Breast epithelium (tissue), 4 donors: ENCODE measurements around the gene DSCAML1. TPM values are rescaled to one million over a fixed set of nuclear protein-coding genes. Genes with fewer than 3 reads are reported as not detected.

Source experiments
- DNase-seq, 2 donors: peaks; one replicate each; pipeline ENCODE4 v3.0.0-alpha.2; 2019; ENCODE audit warnings: low spot score in 2 of 2
- H3K27ac ChIP-seq, 2 donors: fragments of 200-600 bp; sonication (generic) in 1 of 2; one replicate each; pipeline ENCODE4 v1.5.1; 2016 to 2019; ENCODE audit warnings: mild to moderate bottlenecking in 1 of 2
- H3K27me3 ChIP-seq, 2 donors: fragments of 200-600 bp; sonication (generic) in 1 of 2; one replicate each; pipeline versions ENCODE4 v1.5.1 to v1.6.0; 2017 to 2019; ENCODE audit warnings: control low read depth in 1 of 2, mild to moderate bottlenecking in 1 of 2
- H3K36me3 ChIP-seq: fragments of 200-600 bp; one replicate; pipeline ENCODE4 v1.5.1; 2019
- H3K4me1 ChIP-seq, 2 donors: fragments of 200-600 bp; sonication (generic); one replicate each; pipeline ENCODE4 v1.5.1; 2016 to 2019; ENCODE audit warnings: control low read depth in 1 of 2
- H3K4me3 ChIP-seq, 3 donors: fragments of 200-600 bp; sonication (generic); 1 replicate in 2 of 3; 2 replicates in 1 of 3; pipeline ENCODE4 v1.5.1; 2016 to 2019; ENCODE audit warnings: mild to moderate bottlenecking in 3 of 3, moderate library complexity in 2 of 3
- H3K9me3 ChIP-seq, 2 donors: fragments of 200-600 bp; sonication (generic) in 1 of 2; one replicate each; pipeline ENCODE4 v1.5.1; 2016 to 2019; ENCODE audit warnings: control low read depth in 1 of 2
- POLR2A ChIP-seq: fragments of 450-650 bp; IDR thresholded peaks from one replicate; pipeline ENCODE4 v1.6.1; 2016; ENCODE audit warnings: antibody characterized with exemption, mild to moderate bottlenecking, moderate library complexity
- POLR2AphosphoS5 ChIP-seq, 3 donors: sonication (generic); formaldehyde crosslinking; IDR thresholded peaks; one replicate each; pipeline ENCODE4 v1.6.1; 2017; ENCODE audit warnings: antibody characterized with exemption in 3 of 3
- intact Hi-C: fragments of 100-400 bp; cut with DNase I; formaldehyde crosslinking; loops from one replicate; pipeline ENCODE4 v1.15.1; 2023; ENCODE audit warnings: low total_unique reads
- total RNA-seq, 3 donors: library from RNA; depleted of rRNA; stranded (reverse); fragments of >200 nt; gene quantifications; one replicate each; pipeline ENCODE4 v1.1.0, GENCODE V29; 2016
- TF ChIP-seq, protein P1 (sequence below), 3 donors: fragments of 450-650 bp; IDR thresholded peaks; one replicate each; pipeline ENCODE4 v1.5.1; 2016 to 2017; ENCODE audit warnings: antibody characterized with exemption in 3 of 3, mild to moderate bottlenecking in 3 of 3, moderate library complexity in 3 of 3

Gene DSCAML1
- total RNA-seq, 3 donors from 2014 or later: 0.33 to 1.8 (median 0.64) TPM

DNA sequence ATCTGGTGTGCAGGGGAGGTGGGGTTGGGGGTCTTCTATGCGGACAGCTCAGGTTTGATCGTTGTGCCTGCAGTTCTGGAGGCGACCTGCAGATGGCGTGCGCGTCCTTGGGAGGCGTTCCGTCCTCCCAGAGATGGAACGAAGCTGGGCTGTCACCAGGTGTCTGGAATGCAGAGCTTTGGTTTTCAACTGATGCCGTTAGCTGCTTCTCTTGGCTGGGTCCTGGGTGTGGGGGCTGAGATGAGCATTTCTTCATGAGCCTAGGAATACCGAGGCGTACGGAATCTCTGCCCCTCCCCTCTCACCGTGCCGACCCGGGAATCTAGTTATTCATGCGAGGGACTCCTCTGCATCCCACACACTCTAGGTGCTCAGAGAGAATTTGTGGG lies 370.7 kb downstream of the DSCAML1 start:
- Histone ChIP-seq H3K27ac (no peak overlapping the region), H3K9me3 (no peaks in the 10 kb centered on the region), H3K36me3 (no peaks in the 10 kb centered on the region), H3K4me1 (no peaks in the 10 kb centered on the region), H3K27me3 (no peaks in the 10 kb centered on the region), H3K4me3 (no peak overlapping the region)
- intact Hi-C loops: loop anchor here (10.0 kb wide), 1 partner anchor 379 kb away; no protein-coding TSS in a partner anchor
- DNase-seq: peak; percentile 35 to 74
- TF ChIP-seq, protein P1, sequence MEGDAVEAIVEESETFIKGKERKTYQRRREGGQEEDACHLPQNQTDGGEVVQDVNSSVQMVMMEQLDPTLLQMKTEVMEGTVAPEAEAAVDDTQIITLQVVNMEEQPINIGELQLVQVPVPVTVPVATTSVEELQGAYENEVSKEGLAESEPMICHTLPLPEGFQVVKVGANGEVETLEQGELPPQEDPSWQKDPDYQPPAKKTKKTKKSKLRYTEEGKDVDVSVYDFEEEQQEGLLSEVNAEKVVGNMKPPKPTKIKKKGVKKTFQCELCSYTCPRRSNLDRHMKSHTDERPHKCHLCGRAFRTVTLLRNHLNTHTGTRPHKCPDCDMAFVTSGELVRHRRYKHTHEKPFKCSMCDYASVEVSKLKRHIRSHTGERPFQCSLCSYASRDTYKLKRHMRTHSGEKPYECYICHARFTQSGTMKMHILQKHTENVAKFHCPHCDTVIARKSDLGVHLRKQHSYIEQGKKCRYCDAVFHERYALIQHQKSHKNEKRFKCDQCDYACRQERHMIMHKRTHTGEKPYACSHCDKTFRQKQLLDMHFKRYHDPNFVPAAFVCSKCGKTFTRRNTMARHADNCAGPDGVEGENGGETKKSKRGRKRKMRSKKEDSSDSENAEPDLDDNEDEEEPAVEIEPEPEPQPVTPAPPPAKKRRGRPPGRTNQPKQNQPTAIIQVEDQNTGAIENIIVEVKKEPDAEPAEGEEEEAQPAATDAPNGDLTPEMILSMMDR (IDR thresholded peaks at IDR 0.05): peak; percentile 89 to 93 (median 91)
- no peak for TF ChIP-seq POLR2AphosphoS5 (IDR thresholded peaks at IDR 0.05)
- TF ChIP-seq POLR2A: no peak

DNA sequence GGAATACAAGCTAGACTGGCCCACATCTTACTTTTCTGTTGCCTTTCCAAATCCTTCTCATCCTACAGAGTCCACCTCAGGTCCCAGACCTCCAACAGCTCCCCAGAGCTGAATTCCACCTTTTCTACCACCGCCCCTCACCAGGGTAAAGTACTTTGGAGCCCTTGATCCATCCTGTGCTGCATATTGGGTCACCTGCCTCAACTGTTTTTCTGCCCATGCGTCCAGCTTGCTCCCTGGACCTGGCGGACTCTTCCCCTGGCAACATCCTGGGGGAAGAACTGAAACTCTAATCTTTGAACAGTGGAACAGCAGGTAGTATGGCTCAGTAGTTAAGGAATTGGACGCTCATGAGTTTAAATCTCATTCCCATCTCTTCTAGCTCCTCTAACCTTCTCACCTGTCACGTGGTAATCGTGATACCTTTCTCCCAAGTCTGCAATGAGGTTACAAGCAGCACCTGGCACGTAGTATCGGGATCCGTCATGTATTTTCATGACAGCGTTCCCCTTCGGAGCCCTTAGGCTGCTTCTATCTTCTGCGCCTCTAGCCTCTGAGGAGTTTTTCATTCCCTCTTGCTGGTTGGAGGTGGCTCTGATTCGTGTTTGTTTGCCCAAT lies 371.2 kb downstream of the DSCAML1 start:
- intact Hi-C loops: loop anchor here (10.0 kb wide), 1 partner anchor 379 kb away; no protein-coding TSS in a partner anchor
- Histone ChIP-seq H3K9me3 (no peaks in the 10 kb centered on the region), H3K4me3 (no peak overlapping the region), H3K4me1 (no peaks in the 10 kb centered on the region), H3K27me3 (no peaks in the 10 kb centered on the region), H3K36me3 (no peaks in the 10 kb centered on the region), H3K27ac (no peak overlapping the region)
- TF ChIP-seq POLR2AphosphoS5 (IDR thresholded peaks at IDR 0.05) (no peak), POLR2A (no peak)
- TF ChIP-seq, protein P1 (IDR thresholded peaks at IDR 0.05): no peak
- DNase-seq: no peak

DNA sequence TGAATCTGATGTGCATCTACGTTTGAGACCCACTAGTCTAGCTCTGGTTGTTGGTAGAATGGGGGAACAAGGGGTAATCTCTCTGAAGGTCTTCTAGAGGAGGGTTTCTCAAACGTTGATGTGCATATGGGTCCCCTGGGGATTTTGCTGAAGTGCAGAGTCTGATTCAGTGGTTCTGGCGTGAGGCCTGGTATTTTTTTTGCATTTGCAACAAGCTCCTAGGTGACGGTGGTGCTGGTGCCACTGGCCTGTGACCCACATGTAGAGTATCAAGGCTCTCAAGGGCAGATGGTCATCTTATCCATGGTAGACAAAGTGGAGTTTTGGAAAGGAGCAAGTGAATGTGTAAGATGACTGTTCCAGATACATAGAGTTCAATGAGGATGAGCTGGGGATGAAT lies 372.2 kb downstream of the DSCAML1 start:
- intact Hi-C loops: loop anchor here (10.0 kb wide), 1 partner anchor 380 kb away; no protein-coding TSS in a partner anchor
- no peak overlapping the region for H3K27ac ChIP-seq
- H3K4me3 ChIP-seq: no peak overlapping the region
- no peaks in the 10 kb centered on the region for H3K9me3 ChIP-seq
- H3K27me3 ChIP-seq: no peaks in the 10 kb centered on the region
- no peaks in the 10 kb centered on the region for H3K36me3 ChIP-seq
- DNase-seq: no peak
- TF ChIP-seq POLR2AphosphoS5 (IDR thresholded peaks at IDR 0.05) (no peak), POLR2A (no peak)
- TF ChIP-seq, protein P1 (IDR thresholded peaks at IDR 0.05): no peak
- no peaks in the 10 kb centered on the region for H3K4me1 ChIP-seq

DNA sequence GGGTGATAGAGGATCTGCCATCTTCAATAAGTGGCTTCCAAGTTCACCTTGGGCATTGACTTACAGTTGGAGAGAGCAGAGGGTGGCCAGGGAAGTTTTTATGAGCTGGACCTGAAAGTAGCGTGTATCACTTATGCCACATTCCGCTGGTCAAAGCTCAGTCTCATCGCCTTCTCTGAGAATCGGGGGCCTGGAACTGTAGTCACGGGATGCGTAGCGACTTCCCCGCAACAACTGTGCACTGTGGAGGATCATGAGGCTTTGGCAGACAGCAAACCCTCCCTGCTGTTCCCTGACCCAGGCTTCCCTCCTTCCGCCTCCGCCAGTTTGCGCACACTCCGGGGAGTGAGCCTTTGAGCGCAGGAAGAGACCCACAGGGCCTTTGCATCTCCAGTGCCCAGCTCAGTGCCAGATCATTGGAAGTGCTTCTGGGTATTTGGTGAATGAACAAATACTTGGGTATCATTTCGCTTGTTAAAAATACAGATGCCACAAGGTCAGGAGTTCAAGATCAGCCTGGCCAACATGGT lies 373.9 kb downstream of the DSCAML1 start:
- TF ChIP-seq, protein P1 (IDR thresholded peaks at IDR 0.05): no peak
- TF ChIP-seq POLR2AphosphoS5 (IDR thresholded peaks at IDR 0.05) (no peak), POLR2A (no peak)
- H3K9me3 ChIP-seq: no peaks in the 10 kb centered on the region
- DNase-seq: no peak
- H3K4me3 ChIP-seq: no peak overlapping the region
- H3K27me3 ChIP-seq: no peaks in the 10 kb centered on the region
- intact Hi-C loops: loop anchor here (10.0 kb wide), 1 partner anchor 382 kb away; no protein-coding TSS in a partner anchor
- H3K36me3 ChIP-seq: no peaks in the 10 kb centered on the region
- H3K4me1 ChIP-seq: no peaks in the 10 kb centered on the region
- H3K27ac ChIP-seq: no peak overlapping the region

DNA sequence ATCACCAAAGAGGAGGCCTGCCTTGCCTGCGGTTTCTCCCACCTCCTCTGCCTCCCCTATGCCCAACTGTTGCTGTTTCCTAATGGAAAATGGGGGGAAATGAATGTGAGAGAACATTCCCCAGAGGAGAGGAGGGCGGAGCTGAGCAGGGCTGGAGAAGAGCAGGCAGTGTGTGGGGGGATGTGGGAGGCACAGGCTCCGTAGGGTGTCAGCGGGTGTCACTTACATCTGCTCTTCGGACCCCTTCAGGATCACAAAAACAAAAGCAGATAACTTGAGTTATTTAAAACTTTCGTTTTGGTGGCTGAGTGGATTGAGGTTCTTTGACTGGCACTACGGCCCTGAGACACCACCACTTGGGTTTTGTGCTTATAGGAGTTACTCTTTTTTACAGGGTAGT lies 375.5 kb downstream of the DSCAML1 start:
- H3K36me3 ChIP-seq: no peaks in the 10 kb centered on the region
- no peak overlapping the region for H3K4me3 ChIP-seq
- intact Hi-C loops: loop anchor here (10.0 kb wide), 1 partner anchor 383 kb away; no protein-coding TSS in a partner anchor
- H3K27me3 ChIP-seq: no peaks in the 10 kb centered on the region
- no peaks in the 10 kb centered on the region for H3K4me1 ChIP-seq
- TF ChIP-seq, protein P1 (IDR thresholded peaks at IDR 0.05): no peak
- TF ChIP-seq POLR2AphosphoS5 (IDR thresholded peaks at IDR 0.05) (no peak), POLR2A (no peak)
- H3K27ac ChIP-seq: no peak overlapping the region
- H3K9me3 ChIP-seq: no peaks in the 10 kb centered on the region
- DNase-seq: no peak
